HG03135 (cell line): Measurements from ENCODE around the gene AP5Z1.

Experiments used
- ATAC-seq: cut with Tn5 transposase; IDR thresholded peaks from one replicate; pipeline ENCODE4 v1.9.1; 2021; ENCODE audit warnings: mild to moderate bottlenecking, moderate library complexity; ENCODE audit not compliant: unreplicated experiment

The AP5Z1 gene

DNA sequence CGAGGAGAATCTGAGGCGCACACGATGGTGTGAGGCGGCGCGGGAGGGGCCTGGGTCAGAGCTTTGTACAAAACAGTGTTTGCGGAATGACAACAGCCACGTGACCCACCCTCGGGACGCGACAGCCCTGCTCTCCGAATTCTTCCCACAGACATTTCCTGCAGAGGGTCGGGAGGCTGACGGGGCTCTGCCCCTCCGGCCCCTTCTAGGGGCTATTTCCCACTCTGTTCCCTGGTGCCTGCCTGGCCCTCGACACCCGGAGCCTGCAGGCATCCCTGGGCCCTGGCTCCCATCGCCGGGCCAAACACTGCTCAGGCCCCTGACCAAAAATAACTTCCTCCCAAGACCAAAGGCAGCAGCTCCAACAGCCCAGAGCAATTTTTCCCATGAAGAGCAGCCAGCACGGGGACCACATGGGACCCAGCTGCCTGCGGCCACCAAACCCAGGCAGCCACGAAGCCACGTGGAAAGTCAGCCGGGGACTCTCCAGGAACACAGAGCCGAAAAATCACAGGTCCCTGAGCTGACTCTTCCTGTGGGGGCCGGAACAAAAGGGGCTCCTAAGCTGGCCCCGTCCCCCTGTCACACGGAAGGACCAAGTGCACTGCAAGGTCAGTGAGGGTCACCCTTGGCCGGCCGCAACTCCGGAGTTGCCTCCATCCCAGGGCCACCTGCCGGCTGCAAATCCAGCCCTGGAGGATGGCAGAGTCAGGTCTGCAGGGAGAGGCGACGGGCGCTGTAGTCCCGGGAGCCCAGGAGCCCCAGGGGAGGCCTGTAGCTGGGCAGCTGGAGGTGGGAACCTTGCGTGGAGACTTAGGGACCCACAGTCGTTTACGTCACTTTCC lies 44.4 kb downstream of the AP5Z1 start:
- no peak for ATAC-seq

DNA sequence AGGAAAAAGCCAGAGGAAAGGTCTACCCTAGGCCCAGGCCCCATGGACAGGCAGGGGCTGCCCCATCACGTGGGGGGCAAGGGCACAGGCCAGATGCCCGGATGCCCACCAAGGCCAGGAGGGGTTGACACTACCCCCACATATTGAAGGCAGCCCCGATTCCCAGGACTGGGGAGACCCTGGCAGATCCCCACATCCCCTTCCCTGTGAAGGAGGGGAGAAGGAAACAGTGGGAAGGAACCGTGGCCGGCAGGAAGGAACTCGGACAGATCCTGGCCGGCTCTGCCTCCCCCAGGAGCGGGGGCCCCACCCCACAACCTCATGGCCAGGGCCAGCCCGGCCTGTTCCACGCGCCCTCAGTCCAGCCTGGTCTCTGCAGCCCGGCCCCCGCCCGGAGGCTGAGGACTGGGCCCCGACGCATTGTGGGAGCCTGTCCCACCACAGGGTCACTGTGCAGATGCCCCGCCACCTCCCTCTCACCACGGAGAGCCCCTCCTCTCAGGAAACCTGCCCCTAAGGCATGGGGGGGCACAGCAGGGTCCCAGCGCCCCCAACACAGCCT lies 45.1 kb downstream of the AP5Z1 start:
- ATAC-seq = no peak

DNA sequence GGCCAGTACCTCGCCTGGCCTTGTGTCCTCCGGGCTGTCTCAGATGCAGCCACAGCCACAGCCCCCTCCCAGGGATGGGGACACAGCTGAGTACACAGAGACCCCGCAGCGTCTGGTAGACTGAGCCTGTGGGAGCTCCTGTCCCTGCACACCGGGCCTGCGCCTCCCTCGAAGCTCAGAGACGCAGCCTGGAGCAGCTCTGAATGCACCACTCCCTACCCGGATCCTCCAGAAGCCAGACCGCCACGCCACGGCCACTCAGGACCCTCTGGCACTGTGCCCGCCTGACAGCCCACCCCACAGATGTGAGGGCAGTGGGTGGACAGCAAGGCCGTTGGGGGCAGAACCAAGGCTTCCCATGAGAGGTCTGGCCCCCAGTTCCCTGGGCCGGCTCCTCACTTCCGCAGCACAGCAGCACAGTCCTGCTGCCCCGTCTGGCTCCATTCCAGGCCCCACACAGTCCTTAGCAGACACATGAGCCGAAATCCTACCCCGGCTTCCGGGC lies 45.6 kb downstream of the AP5Z1 start:
- no peak for ATAC-seq

DNA sequence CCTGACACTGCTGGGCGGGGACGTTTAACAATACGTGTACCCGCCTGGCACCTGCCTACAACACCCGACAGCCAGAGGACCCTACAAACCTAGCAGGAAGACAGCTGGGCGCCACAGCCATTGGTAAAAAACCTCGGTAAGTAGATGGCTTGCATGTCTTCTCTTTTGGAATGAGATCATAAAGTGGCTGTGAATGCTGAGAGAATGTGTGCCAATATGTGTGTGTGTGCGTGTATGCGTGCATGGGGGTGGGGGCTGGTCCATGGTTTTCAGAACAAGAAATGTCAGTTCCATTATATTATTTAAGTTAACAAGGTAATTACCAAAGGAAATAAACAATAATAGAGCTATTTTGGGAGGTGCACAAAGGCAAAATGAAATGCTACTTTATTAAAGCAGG lies 47.3 kb downstream of the AP5Z1 start:
- ATAC-seq = no peak

DNA sequence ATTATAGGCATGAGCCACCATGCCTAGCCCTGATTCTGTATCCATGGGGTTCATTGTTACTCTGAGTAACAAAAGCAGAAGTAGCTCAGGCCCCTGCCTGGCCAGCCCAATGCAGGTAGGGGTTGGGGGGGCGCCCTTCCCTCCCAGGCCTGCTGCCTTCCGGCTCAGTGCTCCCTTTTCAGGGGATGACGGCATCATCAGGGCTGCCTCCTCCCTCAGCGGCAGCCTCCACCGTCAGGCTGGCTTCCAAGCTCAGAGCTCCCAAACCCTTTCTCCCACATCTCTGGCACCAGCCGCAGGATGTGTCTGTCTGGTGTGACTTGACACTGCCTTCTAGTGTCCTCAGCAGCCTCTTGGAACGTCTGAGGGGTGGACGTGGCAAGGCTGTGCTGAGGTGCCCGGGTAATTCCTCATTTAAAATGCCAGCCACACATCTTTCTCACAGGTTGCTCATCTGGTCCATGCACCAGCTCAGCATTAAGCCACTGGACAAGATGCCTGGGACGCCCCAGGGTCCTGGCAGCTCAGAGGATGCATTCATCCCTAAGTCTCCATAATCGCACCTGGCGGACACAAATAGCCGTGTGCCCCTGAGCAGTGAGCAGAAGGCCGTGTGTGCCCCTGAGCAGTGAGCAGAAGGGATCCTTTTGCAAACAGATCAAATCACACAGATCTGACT lies 48.2 kb downstream of the AP5Z1 start:
- ATAC-seq = no peak

DNA sequence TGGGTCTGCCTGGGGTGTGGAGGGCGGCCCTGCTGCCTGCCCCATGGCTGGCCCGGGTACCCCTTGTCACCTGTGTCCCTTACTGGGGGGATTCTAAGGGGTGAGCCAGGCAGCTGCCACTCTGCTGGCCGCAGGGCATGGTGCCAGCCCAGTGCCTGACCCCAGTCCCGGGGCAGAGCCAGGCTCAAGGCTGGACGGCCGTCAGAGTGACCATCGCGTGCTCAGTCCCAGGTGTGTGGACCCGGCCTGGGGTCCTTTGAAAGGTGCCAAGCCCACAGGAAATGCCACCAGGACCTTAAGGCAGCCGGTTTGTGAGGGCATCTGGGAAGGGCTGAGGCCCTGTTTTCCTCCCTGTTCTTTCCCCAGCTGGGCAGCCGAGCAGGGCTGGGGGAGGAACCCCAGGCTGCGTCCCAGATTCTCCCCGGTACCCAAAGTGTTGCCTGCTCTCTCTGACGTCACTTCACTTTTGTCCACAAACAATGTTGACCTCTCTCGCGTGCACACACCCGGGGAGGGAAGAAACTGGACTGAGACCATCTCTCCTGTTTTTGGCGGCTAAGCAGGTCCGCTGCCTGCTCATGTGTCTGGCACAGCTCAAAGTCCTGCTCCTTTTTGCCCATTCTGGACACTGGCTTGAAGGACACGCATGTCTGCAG lies 48.8 kb downstream of the AP5Z1 start:
- ATAC-seq = no peak

DNA sequence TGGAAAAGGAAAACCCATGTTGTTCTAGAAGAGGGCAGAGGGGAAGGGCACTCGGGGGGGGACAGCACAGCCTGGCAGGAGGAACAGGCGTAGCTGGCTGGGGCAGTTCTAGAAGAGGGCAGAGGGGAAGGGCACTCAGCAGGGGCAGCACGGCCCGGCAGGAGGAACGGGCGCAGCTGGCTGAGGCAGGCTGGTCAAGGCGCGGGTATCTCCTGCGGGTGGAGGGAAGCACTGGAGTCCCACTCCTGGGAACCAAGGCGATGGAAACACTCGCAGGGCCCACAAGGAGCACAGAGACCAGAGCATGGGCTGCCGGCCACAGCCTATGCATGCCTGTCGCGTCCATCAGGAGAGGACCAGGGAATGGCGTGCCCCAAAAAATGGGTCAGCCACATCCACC lies 49.7 kb downstream of the AP5Z1 start:
- no peak for ATAC-seq

DNA sequence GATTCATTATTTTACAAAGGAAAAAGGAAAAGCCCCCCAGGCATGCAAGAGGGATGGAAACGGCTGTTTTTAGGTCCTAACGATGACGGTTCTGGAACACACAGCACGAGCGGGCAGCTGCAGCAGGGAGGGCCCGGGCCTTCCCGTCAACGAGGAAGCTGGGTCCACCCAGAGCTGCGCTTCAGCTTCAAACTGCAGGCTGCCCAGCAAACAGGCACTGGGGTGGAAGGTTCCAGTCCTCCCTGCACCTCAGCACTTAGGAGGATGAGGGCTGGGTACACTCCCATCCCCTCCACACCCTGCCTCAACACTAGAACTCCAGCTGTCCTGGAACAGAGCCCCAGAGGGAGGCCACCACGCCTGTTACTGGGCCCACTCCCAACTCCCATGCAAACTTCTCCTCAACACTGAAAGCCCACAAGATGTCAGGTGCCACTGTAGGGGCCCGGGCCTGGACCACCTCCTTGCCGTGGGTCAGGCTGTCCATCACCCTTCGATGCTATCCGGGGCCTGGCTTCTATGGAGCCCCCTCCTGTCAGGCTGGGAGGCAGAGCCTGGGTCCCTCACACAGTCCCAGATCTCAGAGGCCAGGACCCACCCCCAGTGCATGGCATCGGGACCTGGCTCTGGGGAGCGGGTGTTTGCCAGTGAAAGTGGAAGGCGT lies 53.4 kb downstream of the AP5Z1 start:
- ATAC-seq = no peak

DNA sequence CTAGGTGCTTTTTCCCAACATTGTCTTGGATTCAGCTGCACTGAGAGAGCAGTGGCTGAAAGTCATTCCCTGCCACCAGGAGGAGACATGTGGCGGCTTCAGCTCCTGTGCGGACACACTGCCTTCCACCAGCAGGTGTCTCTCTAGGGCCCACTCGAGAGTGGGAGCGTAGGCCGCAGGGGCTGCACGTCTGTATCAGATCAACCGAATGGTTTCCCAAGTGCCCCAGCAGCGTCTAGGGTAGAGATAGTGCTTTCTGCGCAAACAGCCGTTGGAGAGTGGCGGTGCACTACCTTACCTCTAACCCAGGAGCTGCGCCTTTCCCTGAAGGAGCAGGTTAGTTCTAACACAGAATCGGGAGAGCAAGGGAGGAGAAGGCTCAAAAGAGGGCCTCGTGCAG lies 54.8 kb downstream of the AP5Z1 start:
- no peak for ATAC-seq

DNA sequence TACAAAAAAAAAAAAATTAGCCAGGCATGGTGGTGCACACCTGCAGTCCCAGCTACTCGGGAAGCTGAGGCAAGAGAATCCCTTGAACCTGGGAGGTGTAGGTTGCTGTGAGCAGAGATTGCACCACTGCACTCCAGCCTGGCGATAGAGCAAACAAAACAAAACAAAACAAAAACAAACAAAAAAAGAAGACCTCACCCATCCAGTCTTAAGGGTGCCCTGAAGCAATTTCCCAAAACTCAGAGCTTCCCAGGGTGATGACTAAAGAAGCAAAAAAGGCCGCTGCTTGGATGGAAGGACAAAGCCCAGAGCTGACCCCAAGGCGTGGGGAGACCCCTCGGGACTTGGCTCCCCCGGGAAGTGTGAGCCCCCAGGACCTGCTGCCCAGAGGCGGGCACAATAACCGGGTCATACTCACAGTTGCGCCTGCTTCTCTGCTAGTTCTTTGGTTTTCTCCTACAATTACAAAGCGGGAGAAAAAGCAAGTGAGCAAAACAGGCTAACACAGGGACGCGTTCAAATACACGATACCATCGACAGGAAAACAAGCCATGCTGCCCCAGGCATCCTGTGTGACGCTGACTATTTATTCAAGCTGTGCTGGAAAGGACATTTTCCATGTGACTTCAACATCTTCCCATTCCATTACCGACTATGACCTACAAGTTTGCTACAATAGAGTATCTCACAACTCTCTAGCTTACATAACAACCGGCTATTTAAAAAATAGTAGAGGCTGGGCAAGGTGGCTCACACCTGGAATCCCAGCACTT lies 56.5 kb downstream of the AP5Z1 start:
- no peak for ATAC-seq

DNA sequence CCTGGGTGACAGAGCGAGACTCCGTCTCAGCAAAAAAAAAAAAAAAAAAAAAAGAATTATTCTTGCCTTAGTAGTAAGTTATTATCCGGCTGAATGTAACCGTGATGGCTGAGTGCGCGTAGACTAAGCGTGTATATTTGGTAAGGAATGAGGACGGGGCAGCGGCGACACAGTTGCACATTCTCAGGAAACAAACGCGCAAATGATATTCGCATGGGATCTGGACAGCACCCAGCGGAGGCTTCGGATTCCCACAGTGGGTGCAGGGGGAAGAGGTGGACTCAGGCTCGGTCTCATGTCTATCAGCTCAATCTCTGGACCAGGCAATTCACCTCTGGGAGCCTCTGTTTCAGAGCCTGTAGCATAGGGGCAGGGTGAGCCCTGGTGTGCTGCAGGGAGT lies 57.3 kb downstream of the AP5Z1 start:
- ATAC-seq = no peak

DNA sequence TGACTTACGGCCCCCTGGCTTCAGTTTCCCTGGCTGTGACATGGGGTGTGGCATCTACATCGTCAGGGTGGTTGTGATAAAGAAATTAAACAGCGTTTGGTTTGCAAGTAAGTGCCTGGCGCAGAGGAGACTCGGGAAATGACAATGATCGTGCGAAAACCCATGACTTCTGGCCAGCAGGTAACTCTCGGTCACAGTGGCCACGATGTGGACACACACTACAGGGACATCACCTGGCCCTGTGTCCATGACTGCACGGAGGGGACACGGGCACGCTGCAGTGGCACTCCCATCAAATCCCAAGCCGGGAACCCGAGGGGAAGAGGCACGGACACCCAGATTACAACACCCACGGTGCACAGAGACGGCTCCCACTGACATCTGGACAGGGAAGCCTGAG lies 57.8 kb downstream of the AP5Z1 start:
- ATAC-seq = no peak

DNA sequence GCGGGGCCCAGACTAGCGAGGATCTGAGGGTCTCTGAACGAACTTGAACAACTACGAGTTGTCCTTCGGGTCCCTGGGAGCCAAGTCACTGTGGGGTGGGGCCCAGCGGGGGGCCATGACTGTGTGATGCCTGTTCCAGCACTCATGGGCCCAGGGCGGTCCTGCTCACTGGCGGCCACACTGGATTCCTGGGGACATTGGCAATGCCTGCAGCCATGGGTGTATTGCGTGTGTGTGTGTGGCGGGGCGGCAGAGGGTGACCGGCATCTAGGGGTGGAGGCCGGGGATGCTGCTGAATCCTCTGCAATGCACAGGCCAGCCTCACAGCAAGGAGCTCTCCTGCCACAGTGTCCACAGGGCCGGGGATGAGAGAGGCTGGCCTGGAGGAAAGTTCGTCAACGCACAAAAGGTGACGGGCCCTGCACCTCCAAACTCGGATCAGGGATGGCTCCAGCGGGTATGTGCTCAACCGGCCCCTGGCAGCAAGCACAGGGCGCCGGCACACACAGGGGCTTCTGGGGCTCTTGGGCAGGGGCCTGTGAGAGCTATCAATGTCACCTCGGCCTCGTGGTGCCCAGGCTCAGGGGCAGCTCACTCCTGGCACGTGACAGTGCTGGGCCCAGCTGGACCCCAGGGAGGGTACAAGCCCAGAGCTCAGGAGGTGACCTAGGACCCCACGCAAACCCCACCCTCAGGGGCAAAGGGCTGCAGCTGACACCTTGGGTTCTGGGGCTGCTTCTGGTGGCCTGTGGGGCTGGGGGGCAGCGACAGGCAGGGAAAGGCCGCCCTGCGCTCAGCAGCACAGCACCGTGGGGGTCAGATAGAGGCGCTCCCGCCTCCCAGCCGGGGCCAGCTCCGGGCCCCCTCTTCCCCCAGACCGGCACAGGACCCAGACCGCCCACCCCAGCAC lies 58.5 kb downstream of the AP5Z1 start:
- no peak for ATAC-seq

DNA sequence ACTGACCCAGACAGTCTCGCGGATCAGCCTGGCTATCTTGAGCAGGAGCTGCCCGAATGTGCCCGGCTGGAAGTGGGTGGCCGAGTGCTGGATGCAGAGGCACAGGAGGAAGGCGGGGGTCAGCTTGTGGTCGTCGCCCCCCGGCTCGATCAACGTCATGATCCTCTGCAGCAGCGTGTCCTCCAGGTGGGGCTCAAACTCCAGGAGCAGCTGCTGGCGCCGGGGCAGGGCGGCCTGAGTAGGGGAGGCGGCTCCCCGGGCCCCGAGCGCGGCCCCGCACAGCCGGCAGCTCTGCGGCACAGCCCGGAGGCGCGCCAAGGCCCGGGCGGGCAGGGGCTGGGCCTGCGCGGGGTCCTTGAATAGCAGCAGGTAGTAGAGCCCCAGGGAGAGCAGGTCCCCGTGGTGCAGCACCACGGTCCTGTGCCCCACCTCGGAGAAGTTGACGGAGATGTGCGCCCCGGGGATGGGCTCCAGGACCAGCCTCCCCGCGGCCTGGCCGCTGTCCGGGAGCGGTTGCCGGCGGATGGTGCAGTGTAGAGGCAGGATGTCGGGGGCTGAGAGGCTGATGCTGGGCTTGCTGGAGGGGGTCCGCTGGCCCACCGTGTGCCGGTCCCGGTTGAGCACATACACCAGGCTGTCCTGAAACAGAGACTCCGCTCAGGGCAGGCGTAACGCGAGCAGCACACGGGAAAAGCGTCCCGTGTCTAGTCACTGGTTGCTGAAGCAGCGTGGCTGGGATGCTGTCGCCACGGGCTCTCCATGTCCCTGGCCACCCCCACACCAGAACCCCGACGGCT lies 59.4 kb downstream of the AP5Z1 start:
- no peak for ATAC-seq

DNA sequence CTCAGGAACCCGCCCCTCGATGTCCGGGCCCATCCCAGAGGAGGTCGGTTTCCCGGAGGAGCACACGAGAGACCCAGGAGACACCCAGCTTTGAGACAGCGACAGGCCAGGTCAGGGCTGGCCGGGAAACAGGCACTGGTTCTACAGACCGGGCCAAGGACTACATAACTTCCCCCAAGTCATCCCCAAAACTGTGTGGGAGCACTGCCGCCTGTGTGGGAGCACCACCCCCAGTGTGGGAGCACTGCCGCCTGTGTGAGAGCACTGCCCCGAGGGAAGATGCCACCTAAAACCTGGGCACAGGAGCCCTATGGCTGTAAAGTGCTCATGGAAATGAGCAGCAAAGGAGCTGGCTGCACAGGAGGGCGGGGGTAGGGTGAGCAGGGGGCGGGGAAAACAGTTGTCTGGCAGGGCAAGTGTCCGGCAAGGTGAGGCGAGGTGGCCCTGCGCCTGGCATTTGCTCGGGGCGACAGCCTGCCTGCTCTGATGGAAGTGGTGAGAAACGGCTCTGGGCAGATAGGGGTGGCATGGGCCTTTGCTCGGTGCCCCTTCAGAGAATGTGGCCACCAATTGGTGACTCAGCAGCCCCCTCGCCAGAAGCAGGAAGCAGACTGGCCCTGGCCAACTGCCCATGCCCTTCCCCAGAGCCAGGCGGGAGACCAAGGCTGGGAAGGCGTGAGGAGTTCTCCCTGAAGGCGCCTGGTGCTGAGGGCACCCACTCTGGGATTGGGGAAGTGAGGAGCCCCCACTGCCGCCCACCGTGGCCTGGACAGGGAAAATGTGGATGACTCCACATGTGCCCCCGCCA lies 60.2 kb downstream of the AP5Z1 start:
- no peak for ATAC-seq

DNA sequence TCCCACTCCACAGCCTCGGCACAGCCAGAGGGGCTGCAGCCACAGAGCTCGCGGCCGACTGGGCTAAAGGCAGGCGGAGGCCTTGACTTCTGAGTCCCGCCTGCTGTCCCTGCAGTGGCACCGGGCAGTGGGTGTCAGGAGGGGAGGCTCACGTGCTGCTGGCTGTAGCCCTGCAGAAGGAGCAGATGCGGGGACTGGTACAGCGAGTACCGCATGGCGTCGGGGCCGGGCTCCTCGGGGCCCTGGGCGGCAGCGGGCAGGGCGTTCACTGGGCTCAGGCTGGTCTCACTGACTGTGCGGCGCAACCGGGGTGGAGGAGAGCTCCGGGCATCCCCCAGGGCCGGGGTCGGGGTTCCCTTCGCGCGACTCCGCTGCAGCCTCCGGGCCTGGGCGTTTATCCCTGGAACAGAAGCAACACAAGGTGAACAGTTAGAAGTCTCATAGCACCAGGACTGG lies 60.8 kb downstream of the AP5Z1 start:
- no peak for ATAC-seq

DNA sequence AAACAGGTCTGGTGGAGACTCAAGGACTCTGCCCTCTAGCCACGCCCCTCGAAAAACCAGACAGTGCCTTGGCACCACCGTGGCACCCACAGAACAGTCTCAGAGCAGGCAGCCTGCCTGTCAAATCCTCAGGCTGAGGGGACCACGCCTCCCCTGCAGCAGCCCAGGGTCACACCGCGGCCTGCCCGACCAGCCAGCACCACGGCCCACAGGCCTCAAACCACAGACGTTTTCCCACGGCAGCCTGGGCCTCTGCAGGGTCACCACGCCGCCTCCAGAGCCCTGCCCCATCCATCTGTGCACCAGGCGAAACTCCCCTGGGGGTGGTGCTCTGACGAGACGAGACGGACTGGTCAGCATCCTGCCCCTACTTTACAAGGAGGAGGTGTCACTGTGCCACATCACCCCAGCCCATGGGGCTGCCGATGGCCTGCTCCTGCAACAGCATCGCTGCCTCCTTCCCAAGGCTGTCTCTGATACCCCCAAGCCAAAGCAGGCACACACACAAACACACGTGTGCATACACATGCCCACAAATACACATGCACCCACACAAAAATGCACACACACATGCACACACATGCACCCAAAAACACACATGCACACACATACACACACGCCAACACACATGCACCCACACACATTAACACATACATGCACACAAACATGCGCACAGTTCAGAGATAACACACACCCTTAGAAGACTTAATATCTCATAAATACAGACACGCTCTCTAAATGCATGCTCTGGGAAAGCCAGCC lies 61.8 kb downstream of the AP5Z1 start:
- ATAC-seq = no peak
